ENCODE results near the gene TMEM8B.

TMEM8B gene

DNA sequence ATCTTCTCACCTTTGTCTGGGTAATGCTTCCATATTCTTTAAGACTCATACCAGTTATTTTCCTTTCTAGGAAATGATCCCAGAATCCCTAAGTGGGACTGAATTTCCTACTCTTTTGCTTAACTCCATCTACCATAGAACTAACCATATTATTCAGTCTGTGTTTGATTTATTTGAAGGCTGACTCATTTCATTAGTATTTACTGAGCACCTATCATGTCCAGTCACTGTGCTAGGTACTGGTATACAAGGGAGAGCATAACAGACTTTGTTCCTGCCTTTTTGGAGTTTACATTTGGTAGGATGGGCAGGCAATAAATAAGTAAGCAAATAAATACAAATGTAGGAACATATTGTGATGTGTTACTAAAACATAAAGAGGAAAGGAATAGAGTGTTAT is 33.3 kb upstream of the TMEM8B start:
- ChIA-PET CTCF (interaction anchor here (3.3 to 7.0 kb wide), 2 partner anchors 16 to 30 kb away, joined by 12 to 47 read pairs; partner anchors contain the start of genes HINT2 and SPAG8), POLR2A (no interaction called here)
- TF ChIP-seq, protein P1, sequence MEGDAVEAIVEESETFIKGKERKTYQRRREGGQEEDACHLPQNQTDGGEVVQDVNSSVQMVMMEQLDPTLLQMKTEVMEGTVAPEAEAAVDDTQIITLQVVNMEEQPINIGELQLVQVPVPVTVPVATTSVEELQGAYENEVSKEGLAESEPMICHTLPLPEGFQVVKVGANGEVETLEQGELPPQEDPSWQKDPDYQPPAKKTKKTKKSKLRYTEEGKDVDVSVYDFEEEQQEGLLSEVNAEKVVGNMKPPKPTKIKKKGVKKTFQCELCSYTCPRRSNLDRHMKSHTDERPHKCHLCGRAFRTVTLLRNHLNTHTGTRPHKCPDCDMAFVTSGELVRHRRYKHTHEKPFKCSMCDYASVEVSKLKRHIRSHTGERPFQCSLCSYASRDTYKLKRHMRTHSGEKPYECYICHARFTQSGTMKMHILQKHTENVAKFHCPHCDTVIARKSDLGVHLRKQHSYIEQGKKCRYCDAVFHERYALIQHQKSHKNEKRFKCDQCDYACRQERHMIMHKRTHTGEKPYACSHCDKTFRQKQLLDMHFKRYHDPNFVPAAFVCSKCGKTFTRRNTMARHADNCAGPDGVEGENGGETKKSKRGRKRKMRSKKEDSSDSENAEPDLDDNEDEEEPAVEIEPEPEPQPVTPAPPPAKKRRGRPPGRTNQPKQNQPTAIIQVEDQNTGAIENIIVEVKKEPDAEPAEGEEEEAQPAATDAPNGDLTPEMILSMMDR (IDR thresholded peaks at IDR 0.05; ENCODE audit: control extremely low read depth, extremely low read depth, low read depth, missing control alignments): no peak
- no peak for DNase-seq (ENCODE audit: extremely low spot score)

DNA sequence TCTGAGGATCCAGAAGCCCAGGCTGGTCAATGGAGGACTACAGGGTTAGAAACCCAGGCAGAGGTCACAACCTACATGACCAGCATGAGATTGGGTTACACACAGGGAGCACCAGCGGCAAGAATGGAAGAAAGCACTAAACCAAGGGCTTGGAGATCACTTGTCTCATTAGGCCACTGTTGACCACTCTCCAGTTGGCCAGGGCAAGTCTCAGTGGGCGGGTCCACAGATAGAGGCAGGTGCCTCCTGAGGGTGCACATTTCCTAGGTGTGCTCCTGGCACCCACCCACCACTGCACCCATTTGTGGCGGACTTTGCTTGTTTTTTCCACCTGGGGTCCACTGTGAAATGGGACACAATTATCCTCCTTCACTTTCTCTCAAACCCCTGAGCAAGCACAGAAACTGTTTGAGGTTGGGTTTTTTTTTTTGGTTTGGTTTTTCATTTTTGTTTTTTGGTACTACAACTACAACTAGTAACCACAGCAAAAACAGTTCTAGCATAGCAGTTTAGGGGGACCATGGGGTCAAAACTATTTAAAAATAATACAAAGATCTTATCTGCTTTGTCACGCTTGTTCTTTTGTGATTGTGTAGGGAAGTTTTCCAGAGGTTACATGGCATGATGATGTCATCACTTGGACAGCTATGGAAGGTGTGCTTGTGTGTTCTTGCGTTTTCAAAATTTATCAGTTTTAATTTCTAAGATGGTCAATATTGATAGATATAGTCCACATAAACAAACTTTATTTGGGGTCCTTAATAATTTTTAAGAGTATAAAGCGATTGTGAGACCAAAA is 31.5 kb upstream of the TMEM8B start:
- ChIA-PET POLR2A (interaction anchor here (0.5 kb wide), 1 partner anchor 1955 kb away, joined by 8 read pairs; no protein-coding TSS in a partner anchor), CTCF (interaction anchor here (0.7 to 13.0 kb wide), 8 partner anchors 8 to 100 kb away, joined by 3 to 72 read pairs (median 8); partner anchors contain the start of genes HINT2 and SPAG8)
- no peak for DNase-seq (ENCODE audit: extremely low spot score)

DNA sequence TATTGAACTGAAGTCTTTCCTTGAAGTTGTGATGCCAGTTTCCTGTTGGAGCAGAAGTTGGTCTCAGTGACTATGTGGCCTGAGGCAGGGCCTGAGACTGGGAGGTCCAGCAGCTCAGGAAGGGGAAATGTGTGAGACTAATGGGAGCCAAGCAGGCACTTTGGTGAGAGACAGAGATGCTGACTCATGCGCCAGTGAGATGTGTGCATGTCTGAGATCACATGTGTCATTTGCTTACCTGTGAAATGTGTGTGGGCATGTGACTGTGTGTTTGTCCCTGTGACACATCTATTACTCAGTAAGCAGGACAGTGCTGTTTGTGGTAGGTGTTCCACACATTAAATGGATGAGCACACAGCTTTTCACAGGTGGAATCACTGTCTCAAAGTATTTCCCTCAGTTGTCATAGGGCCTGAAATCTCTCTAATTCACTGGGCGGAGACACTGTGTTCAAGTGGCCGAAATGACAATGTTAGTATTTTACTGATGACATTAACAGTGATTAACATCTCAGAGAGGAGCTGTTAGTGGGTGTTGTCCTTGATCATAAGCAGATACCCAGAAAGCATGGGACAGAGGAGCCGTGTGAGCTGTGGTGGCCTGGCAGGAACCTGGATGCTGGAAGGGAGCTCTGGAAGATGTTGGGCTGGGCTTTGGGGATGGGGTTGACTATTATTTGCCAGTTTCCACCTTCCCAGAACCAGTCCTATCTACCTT is 30.2 kb upstream of the TMEM8B start:
- TF ChIP-seq, protein P1 (IDR thresholded peaks at IDR 0.05; ENCODE audit: control extremely low read depth, extremely low read depth, low read depth, missing control alignments): no peak
- DNase-seq (ENCODE audit: extremely low spot score): no peak
- CTCF ChIA-PET: interaction anchor here (3.7 to 13.0 kb wide), 3 partner anchors 9 to 27 kb away, joined by 14 to 72 read pairs (median 47); partner anchors contain the start of genes HINT2 and SPAG8
- POLR2A ChIA-PET: no interaction called here

More for the DNA sequence above, 31.5 kb upstream of the TMEM8B start:
- TF ChIP-seq, protein P1 (IDR thresholded peaks at IDR 0.05; ENCODE audit: control extremely low read depth, extremely low read depth, low read depth, missing control alignments): no peak

DNA sequence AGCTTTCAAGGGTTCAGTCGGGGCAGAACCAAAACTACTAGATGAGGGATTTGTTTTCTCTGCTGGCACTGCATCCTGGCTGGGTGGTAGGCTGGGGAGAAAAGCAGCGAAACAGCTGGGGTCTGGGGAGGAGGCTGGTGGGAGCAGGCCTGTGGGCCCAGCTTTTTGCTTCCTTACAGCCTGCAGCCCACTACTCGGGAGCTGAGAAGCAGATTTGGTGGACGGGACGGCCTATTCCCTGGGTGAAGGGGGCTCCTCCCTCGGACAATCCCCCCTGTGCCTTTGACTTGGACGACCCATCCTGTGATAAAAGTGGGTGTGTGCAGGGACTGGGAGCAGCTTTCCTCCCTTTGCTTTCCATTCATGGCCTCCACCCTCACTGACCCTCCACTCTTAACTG is 28.5 kb upstream of the TMEM8B start:
- CTCF ChIA-PET: interaction anchor here (1.2 to 13.0 kb wide), 5 partner anchors 11 to 82 kb away, joined by 3 to 72 read pairs (median 14); partner anchors contain the start of genes GBA2, HINT2, RGP1 and SPAG8
- DNase-seq (ENCODE audit: extremely low spot score): no peak
- POLR2A ChIA-PET: no interaction called here
- TF ChIP-seq, protein P1 (IDR thresholded peaks at IDR 0.05; ENCODE audit: control extremely low read depth, extremely low read depth, low read depth, missing control alignments): no peak

DNA sequence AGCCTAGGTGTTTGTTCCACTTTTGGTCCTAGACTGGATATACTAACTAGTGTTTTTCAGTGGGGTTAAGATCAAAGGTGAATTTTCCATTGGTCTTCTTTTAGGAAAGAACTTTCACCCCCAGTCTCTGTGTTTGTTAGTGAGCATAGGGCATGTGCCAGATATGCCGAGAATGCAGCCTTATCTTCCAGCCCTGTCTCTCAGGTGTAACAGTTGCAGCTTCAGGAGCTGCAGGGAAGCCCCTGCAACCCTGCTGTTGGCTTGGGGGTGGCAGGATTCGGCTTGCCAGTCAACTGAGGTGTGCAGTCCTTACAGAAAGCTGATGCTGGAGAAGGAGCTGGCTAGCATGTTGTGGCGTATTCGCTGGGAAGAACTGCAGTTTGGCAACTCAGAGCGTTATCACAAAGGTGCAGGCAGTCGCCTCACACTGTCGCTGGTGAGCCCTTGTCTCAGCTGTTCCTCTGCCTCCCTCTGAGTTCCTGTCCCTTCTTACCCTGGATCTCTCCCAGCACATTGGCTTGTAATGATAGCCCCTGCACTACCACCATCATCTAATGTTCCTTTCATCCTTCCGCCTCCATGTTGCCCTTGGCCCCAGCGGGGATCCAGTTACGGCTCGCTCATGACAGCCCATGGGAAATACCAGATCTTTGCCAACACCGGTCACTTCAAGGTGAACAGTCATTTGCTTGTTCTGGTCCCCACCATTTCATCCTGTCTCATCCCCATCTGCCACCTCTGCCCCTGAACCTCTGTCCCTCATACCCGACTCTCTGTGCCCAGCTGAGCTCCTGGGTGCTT is 27.5 kb upstream of the TMEM8B start:
- DNase-seq (ENCODE audit: extremely low spot score): no peak
- CTCF ChIA-PET: interaction anchor here (1.3 to 13.0 kb wide), 4 partner anchors 10 to 81 kb away, joined by 3 to 72 read pairs (median 30); partner anchors contain the start of genes HINT2 and SPAG8
- POLR2A ChIA-PET: no interaction called here
- TF ChIP-seq, protein P1 (IDR thresholded peaks at IDR 0.05; ENCODE audit: control extremely low read depth, extremely low read depth, low read depth, missing control alignments): no peak

Measured in GM10248 (cell line).